Measurements from ENCODE around the gene FARS2.
"Not testable (repeated sequence)": the region's sequence is repeated elsewhere in the genome, so short reads cannot be mapped to it uniquely, and the experiment has no call there.

FARS2 gene

DNA sequence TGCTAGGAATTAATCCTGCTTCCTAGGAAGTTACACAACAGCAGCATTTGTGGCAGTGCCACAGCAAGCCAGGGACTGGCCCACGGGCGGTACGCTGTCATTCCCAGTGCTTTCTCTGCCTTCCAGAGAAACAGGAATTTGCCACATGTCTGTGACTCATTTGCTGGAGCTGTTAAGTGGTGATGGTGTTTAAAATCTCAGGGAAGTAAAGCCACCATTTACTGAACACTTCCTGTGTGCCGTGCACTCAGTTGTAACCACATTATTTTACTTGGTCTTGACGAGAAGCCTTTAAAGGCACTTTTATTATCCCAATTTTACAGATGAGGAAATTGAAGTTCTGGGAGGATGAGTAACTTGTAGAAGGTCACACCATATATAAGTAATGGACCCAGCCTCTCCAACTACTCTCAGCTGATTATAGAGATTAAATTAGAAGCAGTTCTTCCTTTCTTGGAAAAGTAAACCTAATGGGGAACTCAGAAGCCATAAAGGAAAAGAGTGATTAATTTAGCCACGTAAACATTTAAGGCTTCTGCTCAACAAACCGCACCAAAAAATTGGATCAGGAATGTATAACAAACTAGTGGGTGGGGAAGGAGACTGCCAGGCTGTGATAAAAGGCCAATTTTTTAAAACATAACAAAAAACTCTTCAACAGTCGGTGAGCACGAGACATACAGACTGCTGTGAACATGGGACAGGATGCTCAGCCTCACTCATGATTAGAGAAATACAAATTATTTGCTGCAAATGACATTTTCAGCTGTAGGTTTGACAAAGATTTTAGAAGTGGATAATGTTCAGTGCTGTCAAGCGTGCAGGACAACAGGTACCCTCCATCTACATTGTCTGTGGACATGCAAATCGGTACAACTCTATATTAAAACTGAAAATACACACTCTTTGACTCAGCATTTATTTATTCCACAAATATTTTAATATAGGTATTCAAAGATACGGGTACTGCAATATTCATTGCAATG lies 434.2 kb downstream of the FARS2 start:
- no peak for DNase-seq (ENCODE audit: low read depth in 2 of 2)

DNA sequence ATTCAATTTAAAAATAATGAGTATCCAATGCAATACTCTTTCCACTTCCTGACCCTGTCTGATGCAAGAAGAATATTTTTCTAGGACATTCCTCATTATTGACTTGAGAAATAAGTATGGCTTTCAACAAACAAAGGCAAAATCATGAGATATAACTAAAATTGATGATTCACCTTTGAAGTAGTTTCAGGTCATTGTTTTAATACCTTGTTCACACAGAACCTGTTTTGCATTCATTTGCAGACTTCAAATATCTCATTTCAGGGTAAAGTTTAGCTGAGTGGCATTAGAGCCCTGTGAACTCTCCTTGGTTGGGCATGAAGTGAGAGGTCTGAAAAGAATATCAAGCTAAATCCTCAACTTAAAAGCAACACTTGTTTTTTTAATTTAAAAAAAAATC lies 436.2 kb downstream of the FARS2 start:
- DNase-seq (ENCODE audit: low read depth in 2 of 2), result no peak

DNA sequence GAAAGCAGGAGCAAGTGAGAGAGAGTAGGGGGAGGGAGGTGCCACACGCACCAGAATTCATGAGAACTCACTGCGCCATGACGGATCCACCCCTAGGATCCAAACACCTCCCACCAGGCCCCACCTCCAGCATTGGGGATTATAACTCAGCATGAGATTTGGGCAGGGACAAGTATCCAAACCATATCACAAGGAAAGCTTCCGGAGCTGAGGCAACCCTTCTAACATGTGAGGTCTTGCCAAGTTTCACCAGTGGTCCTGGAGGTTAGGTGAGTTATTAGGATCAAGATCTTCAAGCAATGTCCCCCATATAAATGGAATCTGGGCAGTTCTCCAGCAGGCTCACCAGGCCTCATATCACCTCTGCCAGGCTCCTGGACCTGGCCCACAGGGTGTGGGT lies 437.0 kb downstream of the FARS2 start:
- no peak for DNase-seq (ENCODE audit: low read depth in 2 of 2)

DNA sequence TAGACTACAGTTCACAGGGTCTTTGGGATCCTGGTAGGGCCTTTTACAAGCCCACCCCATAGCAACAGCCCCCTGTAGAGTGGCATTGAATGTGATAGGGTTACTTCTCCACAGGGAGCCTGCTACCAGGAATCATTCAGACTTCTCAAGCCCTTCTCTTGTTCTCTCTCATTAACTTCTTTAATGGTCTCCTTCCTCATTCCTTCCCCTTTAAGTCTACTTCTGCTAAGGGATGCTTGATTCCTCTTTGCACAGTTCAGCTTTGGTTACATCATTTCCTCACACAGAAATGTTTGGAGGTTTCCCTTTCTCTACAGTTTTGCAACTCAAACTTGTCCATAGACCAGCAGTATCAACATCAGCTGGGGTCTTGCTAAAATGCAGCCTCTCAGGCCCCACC lies 437.8 kb downstream of the FARS2 start:
- not testable (repeated sequence) for DNase-seq (ENCODE audit: low read depth in 2 of 2)

DNA sequence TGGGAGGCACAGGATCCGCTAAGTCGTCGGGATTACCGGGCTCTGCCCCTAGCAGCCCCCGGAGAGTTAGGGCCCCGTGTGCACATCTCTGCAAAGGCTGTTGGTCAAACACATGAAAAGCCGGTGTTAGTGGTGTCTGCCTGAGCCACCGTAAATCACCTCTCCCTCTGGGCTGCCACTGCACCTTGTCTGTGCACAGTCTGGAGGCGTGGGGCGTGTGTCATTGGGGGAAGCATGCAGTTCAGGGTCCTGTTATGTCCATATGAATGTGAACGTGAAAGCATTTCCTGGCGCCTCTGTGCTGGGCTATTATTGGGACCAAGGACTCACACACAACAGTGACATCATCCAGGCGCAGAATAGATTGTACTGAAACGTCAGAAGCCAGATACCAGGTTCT lies 439.9 kb downstream of the FARS2 start:
- no peak for DNase-seq (ENCODE audit: low read depth in 2 of 2)

DNA sequence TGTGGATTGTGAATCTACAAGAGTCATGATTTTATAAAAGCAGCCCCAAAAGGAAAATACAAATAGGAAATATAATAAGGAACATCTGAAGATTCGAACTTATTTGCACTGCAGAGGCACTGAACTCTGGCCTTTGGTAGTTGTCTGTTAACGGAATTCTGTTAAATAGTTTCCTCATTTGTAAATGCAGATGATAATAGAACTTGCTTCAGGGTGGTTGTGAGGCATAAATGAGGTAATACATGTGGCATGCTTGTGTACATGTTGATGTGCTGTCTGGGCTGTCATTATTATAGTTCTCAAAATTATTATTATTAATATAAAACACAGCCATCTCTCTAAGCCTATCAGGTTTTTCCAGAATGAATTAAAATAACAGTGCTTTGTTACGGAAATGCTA lies 443.4 kb downstream of the FARS2 start:
- DNase-seq (ENCODE audit: low read depth in 2 of 2), result no peak

DNA sequence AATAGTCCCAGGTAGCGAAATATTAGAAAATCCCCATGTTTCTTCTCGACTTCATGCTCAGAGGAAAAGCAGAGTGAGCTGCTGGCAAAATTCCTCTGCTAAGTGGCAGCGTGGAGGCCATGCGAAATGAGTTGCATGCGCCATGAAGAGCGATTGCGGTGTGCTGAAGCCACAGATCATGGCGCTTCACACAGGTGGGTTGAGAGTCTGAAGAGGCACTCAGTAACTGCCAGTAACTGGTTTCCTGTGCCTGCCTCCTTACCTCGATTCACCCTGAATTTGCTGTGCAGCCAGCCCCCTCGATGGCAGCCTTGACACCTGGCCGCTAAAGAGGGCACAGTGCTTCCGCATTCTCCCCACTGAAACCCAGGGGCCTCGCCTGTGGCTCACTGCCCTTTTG lies 443.9 kb downstream of the FARS2 start:
- no peak for DNase-seq (ENCODE audit: low read depth in 2 of 2)

DNA sequence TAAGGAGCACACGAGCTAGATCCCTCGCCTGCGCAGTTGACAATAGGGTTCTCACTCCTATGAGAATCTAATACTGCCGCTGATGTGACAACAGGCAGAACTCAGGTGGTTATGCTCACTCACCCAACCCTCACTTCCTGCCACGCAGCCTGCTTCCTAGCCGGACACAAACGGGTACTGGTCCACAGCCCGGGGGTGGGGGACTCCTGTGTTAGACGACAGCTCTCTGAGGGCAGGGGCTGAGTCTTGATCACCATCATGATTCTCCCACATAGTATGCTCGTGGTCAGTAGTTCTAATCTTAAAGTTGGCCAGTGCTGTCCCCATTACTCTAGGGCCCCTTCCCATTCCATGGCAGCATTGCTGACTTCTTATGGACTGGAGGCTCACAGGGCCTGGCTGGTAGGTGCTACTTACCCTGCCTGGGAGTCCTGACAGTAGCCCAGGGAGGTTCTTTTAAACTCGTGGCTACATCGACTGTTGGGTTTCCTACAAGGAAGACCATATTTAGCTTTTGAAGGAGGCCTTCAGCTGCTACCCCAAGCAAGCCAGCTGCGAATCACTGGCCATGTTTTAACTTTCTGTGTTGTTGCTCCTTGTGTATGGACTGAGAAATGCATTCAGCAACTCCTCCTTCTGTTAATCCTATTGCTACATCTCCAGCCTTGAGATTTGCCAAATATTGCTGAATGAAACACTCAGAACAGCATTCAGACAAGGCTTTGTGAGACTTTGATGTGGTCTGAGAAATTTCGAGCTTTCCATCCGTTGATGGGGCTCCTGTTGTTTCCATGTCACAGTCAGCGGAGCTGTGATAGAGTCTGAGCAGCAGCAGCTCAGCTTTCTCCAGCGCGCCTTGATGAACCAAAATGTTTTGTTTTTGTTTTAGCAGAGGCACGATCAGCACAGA lies 445.1 kb downstream of the FARS2 start:
- peak in 1 of 2 experiments; percentile 6 for DNase-seq (ENCODE audit: low read depth in 2 of 2)

DNA sequence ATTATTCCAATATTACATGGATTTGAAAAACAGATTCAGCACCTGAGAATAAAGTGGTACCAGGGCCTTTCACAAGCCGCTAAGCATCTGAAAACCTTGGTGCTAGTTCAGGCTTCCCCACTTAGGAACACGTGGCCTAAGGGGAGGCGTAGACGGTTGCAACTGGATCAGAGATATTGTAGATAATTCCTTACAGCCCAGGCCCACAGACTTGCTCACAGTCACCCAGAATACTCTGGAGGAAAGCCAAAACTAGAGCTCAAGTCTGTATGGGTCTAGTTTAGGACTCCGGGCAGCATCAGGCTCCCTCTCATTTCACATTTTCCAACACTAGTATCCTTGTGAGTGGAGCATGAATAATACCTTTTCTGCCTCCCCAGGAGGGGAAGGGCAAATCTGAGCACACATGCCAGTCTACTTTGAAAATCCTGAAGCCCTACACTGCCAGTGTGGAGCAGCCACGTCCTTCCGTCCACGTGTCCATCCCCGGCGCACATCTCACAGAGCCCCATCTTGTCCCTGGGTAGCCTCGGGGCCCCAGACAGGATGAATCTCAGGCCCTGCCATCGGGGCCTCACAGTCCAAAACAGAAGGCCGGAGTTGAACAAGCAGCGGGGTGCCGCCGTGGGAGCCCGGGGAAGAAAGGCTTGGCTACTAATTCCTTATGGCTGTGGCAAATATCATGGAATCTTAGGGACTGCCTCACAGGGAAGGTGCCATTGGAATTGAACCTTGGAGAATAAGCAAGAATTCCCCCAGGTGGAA lies 446.1 kb downstream of the FARS2 start:
- no peak for DNase-seq (ENCODE audit: low read depth in 2 of 2)

DNA sequence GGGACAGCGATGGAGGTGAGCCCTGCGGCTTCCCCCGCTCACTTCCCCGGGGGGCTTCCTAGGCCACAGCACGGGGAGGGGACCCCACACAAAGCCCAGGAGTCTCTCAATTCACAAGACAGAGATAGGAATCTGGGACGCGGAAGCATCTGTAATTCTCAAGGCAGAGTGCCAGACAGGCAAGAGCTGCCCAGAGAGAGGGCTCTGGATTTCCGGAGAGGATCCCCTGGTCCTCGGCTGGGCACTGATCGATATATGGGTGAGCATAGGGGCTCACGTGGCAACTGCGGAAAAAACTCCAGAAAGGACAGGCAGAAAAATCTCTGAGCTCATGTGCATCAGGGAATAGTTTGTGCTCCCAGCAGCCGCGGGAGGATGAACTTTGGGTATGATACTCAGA lies 449.2 kb downstream of the FARS2 start:
- DNase-seq (ENCODE audit: low read depth in 2 of 2), result no peak

DNA sequence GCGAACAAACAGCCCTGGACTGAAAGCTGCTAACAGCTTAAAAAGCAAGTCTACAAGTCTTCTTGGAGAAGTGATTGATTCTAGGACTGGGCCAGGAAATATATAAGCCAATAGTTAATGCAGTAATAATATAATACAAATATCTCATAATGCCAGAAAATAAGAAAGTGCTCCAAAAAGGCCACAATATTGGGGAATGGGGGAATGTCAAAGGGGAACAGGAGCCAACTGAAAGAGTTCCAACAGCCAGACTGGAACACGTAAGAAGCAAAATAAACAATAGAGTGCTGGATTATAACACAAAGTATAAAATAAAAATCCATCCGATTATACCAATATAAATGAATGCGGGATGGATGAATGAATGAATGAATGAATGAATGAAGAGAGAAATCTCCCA lies 449.6 kb downstream of the FARS2 start:
- DNase-seq (ENCODE audit: low read depth in 2 of 2), result no peak

DNA sequence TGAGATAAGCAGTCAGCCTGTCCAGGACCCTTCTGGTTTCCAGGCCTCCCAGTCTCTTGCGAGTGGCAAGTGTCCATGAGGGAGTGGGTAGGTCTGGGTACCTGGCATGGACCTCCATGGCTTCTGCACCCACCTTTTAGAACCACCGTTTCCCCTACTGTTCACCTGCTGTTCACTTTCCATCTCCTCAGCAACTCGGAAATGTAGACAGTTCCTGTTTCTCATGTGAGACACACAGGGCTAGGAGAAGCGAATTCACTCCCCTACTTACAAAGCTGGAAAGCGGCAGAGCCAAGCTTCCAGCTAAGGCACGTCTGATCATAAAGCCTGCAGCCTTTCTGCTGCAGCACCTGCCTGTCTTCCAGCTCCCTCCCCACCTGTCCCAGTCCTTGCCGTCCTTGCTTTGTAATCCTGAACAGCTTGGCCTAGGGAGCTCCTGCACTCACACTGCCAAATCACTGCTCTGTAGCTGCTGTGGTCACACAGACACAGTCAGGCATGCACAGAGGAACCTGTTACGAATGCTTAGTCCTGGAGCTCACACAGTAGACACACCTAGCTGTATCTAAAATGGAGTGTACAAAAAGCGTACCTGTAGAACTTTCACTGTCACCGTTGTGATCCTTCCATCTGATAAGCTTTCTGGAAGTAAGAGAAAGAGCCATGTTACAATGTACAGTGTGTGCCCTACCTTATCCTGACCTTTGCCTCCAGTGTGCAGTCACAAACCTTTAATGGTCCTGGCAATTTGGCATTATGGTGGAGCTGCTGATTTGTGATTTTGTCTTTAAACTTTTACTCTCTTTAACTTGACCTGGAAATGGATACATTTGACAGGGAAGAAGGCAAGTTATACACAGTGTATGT lies 451.3 kb downstream of the FARS2 start:
- DNase-seq (ENCODE audit: low read depth in 2 of 2), result no peak

DNA sequence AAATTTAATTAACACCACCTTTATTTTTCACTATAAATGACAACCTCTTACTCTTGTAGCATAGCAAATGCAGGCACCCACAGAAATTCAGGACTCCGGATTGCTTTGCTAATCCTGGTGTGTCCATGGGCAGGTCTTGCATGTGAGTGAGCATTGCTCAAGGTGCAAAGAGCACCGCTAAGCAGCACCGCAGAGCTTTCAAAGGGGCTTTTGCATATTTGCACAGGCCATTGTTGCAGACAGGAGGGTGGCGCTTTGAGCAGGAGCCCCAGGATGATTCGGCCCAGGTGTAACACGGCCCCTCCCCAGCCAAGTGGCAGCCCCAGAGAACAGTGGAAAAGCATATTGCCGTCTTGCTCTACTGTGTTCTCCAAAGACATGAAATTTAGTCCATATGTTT lies 452.2 kb downstream of the FARS2 start:
- no peak for DNase-seq (ENCODE audit: low read depth in 2 of 2)

DNA sequence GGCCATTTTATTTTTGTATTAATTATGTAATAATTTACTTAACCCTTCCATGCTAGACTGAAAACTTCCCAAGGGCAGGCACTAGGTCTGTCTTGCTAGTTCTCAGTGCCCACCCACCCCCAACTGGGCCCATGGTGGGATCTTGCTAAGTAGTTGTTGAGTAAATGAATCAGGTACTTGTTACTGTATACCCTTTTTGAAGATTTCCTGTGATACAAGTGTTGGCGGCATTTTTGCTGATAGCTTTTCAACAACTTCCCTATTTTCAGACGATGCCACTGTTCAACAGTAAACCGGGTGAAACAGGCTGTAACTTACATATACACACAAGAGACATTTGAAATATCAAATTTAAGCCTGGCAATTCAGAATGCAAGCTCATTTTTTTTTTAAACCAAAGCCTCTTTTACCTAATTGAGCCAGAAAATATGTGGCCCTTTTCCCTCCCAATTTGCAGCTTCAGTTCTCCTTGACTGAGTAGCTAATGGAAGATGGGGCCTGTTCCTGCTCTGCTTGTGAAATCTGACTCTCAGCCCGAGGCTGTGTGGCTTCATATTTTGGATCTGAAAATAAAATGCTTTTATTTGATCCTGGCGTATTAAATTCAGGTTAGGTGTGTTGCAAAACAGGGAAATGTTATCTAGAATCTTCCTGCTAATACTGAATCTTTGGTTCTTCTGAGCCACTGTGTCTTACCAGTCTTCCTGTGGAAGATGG lies 457.1 kb downstream of the FARS2 start:
- no peak for DNase-seq (ENCODE audit: low read depth in 2 of 2)

DNA sequence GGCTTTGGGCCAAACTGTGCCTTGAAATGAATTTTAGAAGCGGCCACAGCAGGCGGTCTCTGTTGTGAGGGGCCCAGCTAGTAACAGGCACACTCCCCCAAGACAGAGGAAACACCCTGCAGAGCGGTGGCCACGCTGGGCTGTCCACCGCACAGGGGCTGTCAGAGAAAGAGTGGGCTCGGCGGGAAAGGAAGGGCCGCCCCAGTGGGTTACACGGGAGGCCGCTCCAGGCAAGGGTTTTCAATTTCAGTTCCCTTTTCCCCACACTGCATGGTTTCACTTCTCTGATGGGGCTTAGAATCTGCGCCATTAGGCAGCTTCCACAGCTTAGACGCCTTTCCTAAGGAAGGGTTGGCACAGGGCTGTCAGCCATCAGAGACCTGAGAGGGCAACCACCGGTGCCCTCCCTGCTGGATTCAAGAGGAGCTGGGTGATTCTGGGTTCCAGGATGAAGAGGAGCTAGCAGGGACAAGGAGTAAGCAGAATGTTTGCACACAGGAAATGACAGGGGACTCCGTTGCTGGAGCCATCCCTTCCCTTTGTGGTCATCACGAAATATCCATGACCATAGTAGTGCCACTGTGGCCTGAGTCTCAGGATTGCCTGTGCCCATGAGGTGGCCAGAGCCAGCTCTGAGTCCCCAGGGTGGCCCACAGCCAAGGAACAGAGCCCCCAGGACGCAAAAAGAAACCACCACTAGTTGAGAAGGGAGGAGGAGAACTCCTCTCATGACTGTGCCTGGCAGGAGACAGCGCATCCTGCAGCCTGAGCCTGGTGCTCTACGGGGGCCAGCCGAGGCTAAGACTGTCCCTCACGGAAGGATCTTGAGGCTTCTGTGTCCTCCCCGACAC lies 462.8 kb downstream of the FARS2 start:
- no peak for DNase-seq (ENCODE audit: low read depth in 2 of 2)

DNA sequence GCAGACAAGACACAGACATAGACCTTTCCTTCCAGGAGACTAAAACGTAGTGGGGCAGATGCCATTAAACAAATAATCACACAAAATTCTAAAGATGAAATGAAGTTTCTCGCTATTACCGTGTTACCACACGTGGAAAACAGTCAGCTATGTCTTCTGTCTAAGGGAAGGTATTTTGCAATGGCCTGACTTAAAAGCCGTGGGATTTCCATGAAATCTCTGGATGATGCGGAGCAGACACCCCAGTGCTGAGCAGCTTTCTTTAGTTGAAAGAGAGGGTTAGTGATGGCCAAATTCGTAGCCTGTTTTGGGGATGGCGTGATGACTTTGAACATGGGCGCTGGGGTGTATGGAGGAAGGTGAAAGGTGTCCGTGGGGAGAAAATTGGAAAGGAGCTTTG lies 463.6 kb downstream of the FARS2 start:
- DNase-seq (ENCODE audit: low read depth in 2 of 2), result no peak

DNA sequence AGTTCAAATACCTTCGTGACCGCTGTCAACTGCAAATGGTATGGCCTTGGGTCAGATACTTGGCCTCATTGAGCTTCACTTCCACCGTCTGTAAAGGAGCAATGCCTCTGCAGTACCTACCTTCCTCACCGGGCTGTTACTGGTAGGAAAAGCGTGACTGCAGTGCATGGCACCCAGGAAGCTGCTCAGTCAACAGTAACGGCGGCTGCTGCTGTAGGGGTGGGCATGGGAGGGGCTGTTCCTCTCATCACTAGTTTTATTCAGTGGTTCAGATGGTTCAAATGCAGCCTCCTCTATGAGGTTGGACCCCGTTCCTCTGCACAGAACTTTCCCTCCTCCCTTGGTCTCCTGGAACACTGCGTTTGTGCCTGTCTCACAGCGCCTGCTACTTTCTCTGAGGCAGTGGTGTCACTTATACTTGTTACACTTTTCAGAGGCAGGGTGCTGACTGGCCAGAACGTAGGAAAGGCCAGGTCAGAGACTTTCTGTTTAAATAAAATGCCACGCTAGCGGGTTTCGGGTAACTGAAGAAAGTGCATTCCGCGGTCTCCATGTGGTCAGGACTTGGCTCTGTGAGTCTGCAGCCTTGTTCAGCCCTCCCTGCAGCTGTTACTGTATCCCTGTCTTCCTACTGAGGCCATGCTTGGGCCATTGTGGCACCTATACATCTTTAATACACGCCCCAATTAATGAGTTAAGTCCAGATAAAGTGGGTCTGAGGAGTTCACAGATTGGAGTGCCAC lies 465.8 kb downstream of the FARS2 start:
- no peak for DNase-seq (ENCODE audit: low read depth in 2 of 2)

DNA sequence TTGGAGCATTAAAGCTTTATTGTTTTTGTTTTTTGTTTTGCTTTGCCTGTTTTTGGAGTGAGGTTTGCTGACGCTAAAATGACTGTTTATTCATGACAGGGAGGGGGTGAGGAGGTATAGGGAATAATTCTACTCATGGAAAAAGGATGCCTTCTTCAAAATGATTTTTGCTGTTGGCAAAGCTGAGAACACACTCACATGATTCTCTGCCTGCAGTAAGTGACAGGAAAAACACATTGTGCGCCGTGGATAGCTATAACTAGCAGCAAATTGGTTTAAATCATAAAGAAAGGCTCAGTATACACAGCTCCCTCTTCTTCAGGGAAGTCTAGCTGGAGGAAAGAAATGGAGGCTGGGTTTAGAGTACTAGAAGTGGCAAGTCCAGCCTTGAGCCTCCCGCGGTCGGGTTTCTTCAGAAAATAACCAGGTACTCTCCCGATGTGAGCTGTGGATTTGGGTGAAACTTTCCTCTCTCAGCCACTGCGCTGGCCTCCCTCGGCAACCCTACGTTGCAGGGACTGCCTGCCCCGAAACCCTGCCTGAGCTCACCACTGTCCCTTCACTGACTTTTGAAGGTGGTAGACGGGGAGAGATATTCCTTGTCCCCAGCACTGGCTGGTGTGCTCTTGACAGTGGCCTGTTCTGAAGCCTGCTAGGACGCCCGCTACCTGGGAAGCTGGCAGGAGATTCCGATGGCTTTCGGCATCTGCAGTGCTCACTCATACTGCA lies 467.2 kb downstream of the FARS2 start:
- no peak for DNase-seq (ENCODE audit: low read depth in 2 of 2)

All from stimulated activated CD4-positive, alpha-beta T cell treated with anti-CD3 and anti-CD28 coated beads, Interleukin-12 subunit alpha, Interleukin-12 subunit beta, amount 100 ng/mL, for 24 hours (primary cell).